AG20443 (cell line): ENCODE results near the gene TBXAS1.
A peak's percentile ranks its signal among the peaks of the same experiment; 100 is the strongest.
"Not testable (repeated sequence)": the region's sequence is repeated elsewhere in the genome, so short reads cannot be mapped to it uniquely, and the experiment has no call there.

Source experiments
- DNase-seq: peaks from one replicate; pipeline ENCODE4 v3.0.0; 2012; ENCODE audit warnings: low spot score, mixed read lengths

Gene TBXAS1

DNA sequence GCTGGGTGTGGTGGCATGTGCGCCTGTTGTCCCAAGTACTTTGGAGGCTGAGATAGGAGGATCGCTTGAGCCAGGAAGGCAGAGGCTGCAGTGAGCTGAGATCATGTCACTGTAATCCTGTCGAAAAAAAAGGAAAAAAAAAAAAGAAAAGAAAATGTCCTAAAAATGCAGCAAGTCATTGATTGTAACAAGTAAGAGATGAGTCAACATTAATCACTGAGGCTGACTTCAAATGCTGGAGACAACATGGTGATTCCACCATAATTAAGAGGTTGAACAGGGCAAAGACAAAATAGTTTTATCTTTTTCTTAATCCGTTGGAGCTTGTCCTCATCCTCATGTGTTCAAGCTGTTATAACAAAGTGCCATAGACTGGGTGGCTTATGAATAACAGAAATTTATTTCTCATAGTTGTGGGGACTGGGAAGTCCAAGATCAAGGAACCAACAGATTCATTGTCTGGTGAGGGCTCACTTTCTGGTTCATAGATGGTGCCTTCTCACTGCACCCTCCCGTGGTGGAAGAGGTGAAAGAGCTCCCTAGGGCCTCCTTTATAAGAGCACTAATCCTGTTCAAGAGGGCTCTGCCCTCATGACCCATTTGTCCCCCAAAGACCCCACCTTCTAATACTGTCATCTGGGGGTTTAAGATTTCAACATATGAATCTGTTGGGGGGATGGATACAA is 60.3 kb downstream of the TBXAS1 start:
- peak; percentile 45 for DNase-seq

DNA sequence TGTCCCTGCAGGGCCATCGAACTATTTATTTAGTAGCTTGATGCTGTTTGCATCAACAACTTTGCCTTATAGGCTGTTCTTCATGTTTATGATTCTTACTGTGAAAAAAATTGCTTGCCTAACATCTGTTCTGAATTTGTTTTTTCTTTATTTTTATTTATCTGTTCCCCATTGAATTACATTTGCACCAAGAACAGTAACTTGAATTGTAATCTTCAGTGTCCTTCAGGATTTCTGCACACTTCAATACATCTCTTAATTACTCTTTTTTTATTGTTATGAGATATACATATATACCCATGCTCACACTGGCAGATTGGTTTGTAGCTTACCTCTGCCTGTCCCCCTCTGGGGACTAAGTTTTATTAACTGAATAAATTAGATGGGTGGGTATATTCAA is 64.4 kb downstream of the TBXAS1 start:
- DNase-seq: no peak

DNA sequence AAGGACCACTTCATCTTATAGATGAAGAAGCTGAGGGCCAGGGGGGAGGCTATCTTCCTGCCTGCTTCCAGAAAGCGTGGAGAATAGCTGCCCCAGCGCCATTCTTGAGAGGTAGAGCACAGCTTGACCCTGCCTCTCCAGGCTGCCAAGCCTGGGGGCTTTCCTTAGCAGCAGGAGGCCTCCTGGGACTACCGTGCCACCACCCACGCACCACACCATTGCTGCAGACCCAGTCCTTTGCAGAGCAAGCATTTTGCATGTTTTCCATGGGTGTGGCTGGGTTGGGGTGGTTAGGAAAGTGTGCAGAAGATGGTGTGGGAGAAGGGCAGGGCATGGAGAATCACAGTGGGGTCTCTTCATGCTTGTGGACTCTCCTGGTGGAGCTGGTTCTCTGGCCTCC is 64.9 kb downstream of the TBXAS1 start:
- no peak for DNase-seq

DNA sequence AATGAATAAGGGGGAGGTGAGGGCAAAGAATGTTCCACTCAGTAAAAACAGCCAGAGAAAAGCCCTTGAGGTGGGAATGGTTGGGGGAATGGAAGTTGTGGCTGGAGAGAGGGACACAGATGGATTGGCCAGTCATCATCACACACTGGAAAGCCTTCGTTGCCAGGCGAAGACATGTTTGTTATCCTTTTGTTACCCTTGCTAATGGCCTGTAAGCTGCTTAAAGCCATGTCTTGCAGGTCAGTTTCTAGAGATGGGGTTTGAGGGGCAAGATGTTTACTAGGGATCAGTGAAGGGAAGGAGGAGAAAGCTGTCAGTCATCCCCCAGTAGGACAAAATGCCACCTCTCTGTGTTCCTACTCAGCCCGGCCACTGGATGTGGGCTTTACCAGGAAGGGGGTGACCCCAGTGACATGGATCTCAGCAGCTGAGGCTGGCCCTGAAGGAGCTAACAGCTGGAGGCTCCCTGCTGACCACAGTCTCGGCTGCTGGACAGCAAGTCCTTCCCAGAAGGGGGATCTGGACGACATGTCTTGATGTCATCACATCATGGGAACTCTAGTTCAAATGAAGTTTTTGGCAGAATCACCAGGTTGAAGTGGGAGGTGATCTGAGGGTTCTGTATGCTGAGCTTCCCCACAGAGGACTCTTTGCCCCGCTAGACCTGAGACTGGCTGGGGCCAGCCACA is 66.2 kb downstream of the TBXAS1 start:
- no peak for DNase-seq

DNA sequence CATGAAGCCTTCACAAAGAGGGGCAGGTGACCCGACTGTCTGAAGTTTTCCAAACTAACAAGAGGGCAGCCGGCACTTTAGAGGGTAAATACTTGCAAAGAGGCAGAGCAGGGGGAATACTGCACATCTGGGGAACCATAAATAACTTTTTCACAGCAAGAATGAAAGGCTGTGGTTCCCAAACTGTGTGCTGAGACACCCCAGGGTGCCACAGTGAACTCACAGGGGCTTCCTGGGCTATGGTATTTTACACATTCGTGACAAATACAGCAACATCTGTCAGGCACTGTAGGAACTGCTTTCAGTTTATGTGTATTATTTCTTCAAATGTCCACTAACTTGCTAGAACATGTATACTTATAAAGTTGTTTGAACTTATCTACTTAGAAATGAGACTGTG is 67.2 kb downstream of the TBXAS1 start:
- no peak for DNase-seq

DNA sequence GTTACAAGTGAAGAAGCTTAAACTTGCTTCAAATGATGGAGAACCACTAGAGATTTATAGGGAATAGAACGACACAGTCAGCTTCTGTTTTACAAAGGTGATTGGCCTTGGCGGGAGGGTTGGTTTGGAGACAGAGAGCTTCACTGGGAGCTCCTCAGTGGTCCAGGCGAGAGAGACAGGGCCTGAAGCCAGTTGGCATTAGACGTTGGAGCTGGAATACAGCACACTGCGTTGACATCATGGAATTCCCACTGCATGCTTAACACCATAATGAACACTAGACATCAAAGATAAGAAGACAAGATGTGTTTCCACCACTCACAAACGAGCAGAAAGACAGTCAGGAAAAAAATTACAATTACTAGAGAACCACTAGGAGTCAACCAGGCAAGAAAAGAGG is 67.8 kb downstream of the TBXAS1 start:
- DNase-seq: no peak

DNA sequence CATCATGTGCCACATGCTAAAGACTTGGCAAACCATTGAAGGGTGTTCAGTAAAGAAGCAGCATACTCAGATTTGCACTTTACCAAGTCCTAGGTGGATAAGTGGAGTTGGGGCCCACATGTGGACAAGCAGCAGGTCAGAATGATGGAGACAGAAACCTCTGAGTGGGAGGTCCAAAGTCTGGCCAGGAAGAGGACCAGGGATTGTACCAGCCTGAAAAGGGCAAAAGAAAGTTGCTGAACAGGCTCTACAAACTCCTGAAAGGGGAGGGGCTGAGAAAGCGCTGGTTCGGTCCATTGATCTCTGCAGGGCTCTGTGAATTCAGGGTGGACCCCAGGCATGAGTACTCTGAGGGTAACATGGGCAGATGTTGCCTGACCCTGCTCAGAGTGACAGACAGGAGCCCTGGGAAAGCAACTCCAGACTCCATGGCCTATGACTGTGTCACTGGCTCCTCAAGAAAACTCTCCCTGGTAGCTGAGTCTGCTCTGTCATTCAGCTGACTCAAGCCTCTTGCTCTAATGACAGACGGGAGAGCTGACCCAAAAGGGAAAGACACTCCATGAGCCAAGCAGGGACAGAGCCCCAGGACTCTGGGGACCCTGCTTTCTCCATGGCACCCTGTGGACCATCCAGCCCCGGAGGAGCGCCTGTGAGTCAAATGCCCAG is 68.5 kb downstream of the TBXAS1 start:
- no peak for DNase-seq

DNA sequence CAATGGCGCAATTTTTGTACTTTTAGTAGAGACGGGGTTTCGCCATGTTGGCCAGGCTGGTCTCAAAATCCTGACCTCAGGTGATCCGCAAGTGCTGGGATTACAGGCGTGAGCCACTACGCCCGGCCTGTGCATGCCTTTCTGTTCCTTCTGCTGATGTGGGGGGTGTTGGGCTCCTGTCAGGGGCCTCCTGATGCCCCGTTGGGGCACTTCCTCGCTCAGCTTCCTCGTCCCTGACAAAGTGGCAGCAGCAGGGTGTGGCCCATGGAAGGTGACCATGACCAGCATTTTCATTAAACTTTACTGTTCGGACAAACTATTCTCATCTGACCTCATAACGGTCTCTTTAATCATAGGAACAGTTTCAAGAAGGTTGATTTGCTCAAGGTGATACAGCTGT is 69.4 kb downstream of the TBXAS1 start:
- no peak for DNase-seq

DNA sequence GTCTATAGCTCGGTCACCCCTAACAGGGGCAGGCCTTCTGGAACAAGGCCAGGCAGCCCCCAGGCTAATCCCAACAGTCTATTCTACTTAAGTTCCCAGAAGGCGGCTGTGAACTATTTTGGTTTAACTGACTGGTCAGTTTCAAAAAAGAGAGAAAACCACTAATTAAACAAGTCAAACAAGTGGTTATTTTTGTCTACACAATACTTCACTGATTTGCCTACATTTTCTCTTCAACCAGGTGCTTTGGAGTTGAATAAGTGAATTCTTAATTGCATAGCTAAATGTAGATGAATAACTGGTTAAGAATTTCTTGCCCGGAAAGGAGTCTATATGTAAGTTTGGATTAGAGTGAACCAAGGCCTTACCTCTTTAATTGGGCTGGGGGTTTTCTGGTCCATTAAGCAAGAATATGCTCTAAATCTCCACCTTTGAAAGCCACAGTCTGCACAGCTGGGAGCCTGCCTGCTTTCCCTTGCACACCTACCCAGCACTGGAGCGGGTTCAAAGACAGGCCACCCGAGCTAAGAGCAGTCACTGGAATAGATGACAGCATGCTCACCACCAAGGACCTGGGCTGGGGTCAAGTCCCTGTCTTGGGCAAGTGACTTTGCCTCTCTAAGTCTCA is 70.4 kb downstream of the TBXAS1 start:
- no peak for DNase-seq

DNA sequence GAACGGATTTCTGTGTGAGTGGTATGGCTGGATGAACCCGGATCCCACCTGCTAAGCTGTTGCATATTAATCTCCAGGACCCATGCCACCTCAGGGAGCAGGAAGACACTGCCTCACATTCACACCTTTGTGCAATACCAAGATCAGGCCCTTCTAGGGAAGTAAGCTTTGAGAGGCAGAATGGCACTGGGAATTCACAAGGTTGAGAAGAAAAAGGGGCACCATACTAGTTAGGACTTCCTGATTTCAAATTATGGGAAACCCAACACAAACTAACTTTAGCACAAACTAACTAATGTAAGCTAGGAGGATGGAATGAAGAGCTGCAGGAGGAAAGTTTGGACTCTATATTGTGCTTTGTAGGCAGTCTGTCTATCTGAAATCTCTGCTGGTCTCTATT is 71.3 kb downstream of the TBXAS1 start:
- DNase-seq: no peak

DNA sequence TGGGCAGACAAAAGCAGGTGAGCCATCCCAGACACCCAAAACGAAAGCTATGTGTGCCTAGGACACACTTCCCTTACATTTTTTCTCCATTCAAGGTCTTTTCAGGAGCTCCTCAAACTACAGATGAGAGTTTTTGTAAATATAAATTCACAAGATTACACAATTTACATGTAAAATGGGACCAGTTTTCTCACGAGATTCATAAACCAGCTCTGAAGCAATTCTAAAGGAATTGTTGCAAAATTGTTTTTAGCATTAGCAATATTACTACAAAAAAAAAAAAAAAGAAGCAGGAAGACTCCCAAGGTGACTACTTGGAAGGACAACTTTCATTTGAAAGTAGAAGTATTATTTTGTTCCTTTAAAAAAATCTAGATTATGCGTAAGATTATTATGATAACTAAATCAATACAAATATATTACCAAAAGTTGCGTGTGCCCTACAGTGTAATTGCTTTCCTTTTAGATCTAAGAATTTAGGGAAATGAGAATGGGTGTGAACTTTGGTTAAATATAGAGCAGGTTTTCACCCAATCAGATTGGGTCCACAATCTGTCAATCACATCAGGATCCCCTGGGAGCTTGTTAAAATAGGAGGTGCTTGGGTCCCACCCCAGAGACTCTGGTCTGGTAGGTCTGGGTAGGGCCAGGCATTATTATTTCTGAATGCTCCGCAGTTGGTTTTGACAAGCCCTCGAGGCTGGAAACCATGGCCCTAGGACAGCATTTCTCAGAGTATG is 72.2 kb downstream of the TBXAS1 start:
- DNase-seq: no peak

DNA sequence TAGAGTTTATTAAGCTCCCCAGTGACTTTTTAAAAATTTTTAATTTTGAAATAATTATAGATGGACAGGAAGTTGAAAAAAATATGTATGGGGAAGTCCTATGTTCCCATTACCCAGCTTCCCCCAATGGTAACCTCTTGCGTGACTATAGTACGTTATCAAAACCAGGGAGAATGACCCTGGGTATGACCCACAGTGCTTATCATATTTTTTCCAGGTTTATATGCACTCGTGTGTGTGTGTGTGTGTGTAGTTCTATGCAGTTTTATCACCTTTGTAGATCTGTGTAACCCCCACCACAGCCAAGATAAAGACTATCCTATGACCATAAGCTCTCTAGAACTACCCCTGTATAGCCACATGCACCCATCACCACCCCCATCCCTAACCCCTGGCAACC is 72.8 kb downstream of the TBXAS1 start:
- DNase-seq: no peak

DNA sequence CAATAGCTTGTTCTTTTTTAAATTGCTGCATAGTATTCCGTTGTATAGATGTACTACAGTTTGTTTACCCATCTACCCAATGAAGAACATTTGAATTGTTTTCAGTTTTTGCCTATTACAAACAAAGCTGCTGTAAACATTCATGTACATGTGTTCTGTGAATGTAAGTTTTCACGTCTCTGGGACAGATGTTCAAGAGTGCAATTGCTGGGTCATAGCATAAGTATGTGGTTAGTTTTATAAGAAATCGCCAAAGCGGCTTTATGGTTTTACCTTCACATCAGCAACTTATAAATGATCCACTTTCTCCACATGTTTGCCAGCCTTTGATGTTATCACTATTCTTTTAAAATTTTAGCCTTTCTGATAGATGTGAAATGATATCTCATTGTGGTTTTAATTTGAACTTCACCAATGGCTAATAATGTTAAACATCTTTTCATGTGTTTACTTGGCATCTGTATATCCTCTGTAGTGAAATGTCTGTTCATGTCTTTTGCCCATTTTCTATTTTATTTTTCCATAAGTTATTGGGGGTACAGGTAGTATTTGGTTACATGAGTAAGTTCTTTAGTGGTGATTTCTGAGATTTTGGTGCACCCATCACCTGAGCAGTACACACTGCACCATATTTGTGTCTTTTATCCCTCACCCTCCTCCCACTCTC is 73.5 kb downstream of the TBXAS1 start:
- no peak for DNase-seq

DNA sequence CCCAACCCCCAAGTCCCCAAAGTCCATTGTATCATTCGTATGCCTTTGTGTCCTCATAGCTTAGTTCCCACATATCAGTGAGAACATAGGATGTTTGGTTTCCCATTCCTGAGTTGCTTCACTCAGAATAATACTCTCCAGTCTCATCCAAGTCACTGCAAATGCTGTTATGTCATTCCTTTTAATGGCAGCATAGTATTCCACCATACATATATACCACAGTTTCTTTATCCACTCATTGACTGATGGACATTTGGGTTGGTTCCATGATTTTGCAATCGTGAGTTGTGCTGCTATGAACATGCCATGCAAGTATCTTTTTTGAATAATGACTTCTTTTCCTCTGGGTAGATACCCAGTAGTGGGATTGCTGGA is 74.0 kb downstream of the TBXAS1 start:
- not testable (repeated sequence) for DNase-seq

DNA sequence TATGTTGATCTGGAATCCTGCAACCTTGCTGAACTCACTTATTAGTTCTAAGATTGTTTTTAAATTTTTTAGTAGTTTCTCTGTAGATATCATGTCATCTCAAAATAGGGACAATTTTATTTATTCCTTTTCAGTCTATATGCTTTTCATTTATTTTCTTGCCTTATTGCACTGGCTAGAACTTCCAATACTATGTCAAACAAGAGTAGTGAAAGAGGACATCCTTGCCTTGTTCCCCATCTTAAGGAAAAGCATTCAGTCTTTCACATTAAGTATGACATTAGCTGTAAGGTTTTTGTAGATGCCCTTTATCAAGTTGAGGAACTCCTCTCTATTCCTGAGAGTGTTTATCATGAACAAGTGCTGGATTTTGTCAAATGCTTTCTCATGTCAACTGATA is 77.8 kb downstream of the TBXAS1 start:
- no peak for DNase-seq

DNA sequence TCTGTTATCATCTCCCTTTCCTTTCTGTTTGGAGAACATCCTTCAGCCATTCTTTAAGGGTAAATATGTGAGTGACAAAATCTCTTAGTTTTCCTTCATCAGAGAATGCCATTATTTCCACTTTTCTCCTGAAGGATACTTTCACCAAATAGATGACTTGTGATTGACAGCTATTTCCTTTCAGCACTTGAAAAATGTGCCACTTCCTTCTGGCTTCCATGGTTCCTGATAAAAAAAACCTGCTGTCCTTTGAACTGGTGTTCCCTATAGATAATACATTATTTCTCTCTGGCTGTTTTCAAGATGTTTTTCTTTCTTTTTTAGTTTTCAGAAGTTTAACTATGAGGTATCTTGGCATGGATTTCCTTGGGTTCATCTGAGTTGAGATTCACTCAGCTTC is 79.7 kb downstream of the TBXAS1 start:
- no peak for DNase-seq

DNA sequence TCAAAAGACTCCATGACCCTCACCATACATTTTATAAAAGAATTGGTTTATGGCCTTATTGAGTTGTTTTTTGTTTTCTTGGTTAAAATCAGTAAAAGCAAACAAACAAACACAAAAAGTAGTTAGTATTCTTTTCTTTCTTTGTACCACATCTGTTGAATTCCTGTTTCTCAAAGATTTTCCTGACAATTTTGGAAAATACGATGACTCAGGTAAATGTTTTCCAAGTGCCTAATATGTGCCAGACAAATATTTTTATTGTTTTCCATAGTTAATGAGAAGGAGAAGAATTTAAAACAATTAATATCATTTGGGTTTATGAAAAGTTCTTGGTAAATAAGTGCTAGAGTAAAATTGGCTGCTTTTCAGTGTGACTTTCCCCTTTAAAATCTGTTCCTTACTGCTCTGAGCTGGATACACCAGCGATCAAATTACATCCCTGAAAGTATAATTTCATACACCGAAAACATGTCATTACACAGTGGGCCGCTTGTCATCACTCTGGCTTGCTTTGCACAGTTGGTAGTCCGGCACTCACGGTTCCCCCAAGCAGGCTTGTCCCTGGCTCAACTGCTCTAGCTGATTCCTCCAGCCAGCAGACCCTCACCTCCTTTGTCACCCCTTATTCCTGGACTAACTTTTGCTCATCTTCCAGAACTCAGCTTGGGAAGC is 80.5 kb downstream of the TBXAS1 start:
- peak; percentile 47 for DNase-seq

DNA sequence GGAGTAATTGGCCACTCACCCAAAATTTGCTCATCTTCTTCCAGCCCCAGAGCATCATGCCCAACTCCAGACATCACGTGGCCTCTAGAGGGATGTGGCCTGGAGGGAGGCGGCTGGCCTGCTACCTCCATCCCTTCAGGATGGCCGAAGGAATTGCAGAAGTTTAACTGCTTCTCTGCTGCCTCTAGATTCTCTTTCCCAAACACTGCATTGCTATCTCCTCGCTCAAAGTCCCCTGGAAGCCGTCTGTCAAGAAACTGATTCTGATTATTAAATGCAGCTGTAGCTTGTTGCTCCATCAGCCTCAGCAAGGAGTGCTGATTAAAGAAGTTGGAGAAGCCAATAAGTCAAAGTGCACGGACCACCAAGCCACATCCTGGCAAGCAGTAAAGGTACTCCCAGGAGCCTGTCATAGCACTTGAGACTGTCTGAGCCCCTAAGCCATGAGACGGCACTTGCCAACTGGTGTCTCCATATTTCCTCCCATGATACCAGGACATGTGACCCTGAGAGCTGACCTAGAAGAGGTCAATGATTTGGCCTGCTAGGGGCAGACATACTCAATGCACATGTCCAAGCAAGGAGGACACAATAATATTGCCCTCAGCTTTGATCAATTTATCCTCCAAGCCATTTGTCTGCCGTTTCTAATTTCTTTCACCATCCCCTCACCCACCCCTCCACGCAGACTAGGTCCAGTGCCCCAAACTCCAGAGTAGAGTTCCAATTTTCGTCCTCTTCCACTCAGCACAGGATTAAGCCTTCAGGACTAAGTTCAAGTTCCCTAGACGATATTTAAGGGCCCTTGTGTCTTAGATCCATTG is 84.2 kb downstream of the TBXAS1 start:
- no peak for DNase-seq

DNA sequence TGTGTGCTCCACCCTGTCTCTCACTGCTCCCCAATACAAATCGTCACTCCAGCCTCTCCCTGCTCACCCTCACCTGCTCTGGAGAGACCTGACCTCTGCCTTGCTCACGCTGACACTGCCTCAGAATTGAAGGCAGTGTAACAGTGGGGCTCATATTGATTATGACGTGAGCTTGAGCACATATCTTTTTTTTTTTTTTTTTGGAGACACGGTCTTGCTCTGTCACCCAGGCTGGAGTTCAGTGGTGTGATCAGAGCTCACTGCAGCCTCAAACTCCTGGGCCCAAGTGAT is 84.7 kb downstream of the TBXAS1 start:
- DNase-seq: no peak
